H1 (cell line): ENCODE data around the gene PDE4D. TPM values are rescaled to one million over a fixed set of nuclear protein-coding genes. Genes with fewer than 3 reads are reported as not detected.

Source experiments
- CTCF ChIA-PET: fragments of 300-600 bp; sonication (Branson Sonifier 250); formaldehyde crosslinking; loops from one replicate; lab custom pipeline; 2021; ENCODE audit not compliant: partially characterized antibody; lab: Charles Lee
- POLR2A ChIA-PET: fragments of 300-600 bp; sonication (Branson Sonifier 250); formaldehyde crosslinking; loops from one replicate; lab custom pipeline; 2021; ENCODE audit warnings: inconsistent platforms; ENCODE audit not compliant: partially characterized antibody; lab: Charles Lee
- DNase-seq, 2 experiments: peaks; one replicate each; pipeline versions ENCODE4 v3.0.0 to v3.0.0-alpha.2; 2010 to 2022; ENCODE audit warnings: low spot score in 2 of 2, low read depth in 1 of 2, mixed read lengths in 1 of 2
- FAIRE-seq: peaks from 2 replicates; lab custom pipeline; 2011; peaks lifted over from hg19 to GRCh38; lab: Jason Lieb, UNC
- H2AFZ ChIP-seq: 2 replicates; pipeline ENCODE4 v1.8.1; 2012; ENCODE audit warnings: low read length, inconsistent platforms
- H2AK5ac ChIP-seq: 2 replicates; pipeline ENCODE4 v1.6.1; 2013; ENCODE audit warnings: low read depth, low read length
- H2BK120ac ChIP-seq: replicated peaks from 2 replicates; pipeline ENCODE3; 2013; ENCODE audit warnings: low read depth, low read length, inconsistent platforms
- H2BK12ac ChIP-seq: 2 replicates; pipeline ENCODE4 v1.6.1; 2013; ENCODE audit warnings: low read depth, low read length
- H2BK15ac ChIP-seq: 2 replicates; pipeline ENCODE4 v1.6.1; 2013; ENCODE audit warnings: low read length
- H2BK20ac ChIP-seq: 2 replicates; pipeline ENCODE4 v1.6.1; 2013; ENCODE audit warnings: low read length
- H2BK5ac ChIP-seq: 2 replicates; pipeline ENCODE4 v1.6.1; 2013; ENCODE audit warnings: low read depth, low read length
- H3K14ac ChIP-seq: 2 replicates; pipeline ENCODE4 v1.6.1; 2013; ENCODE audit warnings: inconsistent platforms; ENCODE audit not compliant: insufficient read length
- H3K18ac ChIP-seq: 2 replicates; pipeline ENCODE4 v1.6.1; 2013; ENCODE audit warnings: low read length; ENCODE audit errors: extremely low read depth
- H3K23ac ChIP-seq: 2 replicates; pipeline ENCODE4 v1.6.1; 2013; ENCODE audit warnings: inconsistent platforms; ENCODE audit not compliant: insufficient read length
- H3K23me2 ChIP-seq: 2 replicates; pipeline ENCODE4 v1.6.1; 2013; ENCODE audit warnings: low read depth, low read length
- H3K27ac ChIP-seq: 2 replicates; pipeline ENCODE4 v1.6.1; 2011; ENCODE audit warnings: low read depth, low read length, inconsistent platforms
- H3K27me3 ChIP-seq, 4 experiments: replicated peaks in 1 of 4; 1 replicate in 1 of 4; 2 replicates in 3 of 4; pipeline versions ENCODE4 v1.6.1 to v1.8.1; 2011 to 2013; ENCODE audit warnings: low read length in 3 of 4, mild to moderate bottlenecking in 3 of 4, inconsistent platforms in 2 of 4, mixed read lengths in 2 of 4, moderate library complexity in 1 of 4; ENCODE audit not compliant: control insufficient read depth in 3 of 4, insufficient read depth in 3 of 4; ENCODE audit errors: extremely low read depth in 1 of 4
- H3K36me3 ChIP-seq, 4 experiments: 2 replicates each; pipeline versions ENCODE4 v1.6.1 to v1.8.1; 2011 to 2013; ENCODE audit warnings: mild to moderate bottlenecking in 4 of 4, low read length in 3 of 4, moderate library complexity in 2 of 4, control low read depth in 1 of 4, inconsistent platforms in 1 of 4; ENCODE audit not compliant: insufficient read depth in 4 of 4, control insufficient read depth in 2 of 4
- H3K4ac ChIP-seq: replicated peaks from 2 replicates; pipeline ENCODE3; 2013; ENCODE audit warnings: low read length, low read depth, mixed read lengths, inconsistent platforms; ENCODE audit not compliant: insufficient read length
- H3K4me1 ChIP-seq, 4 experiments: replicated peaks in 1 of 4; 1 replicate in 1 of 4; 2 replicates in 3 of 4; pipeline versions ENCODE4 v1.6.1 to v1.8.1; 2011 to 2013; ENCODE audit warnings: low read length in 3 of 4, inconsistent platforms in 2 of 4, mixed read lengths in 1 of 4; ENCODE audit not compliant: insufficient read depth in 4 of 4, control insufficient read depth in 3 of 4
- H3K4me2 ChIP-seq, 2 experiments: 2 replicates each; pipeline versions ENCODE4 v1.6.1 to v1.8.1; 2011 to 2013; ENCODE audit warnings: low read depth in 2 of 2, low read length in 2 of 2, control low read depth in 1 of 2, inconsistent platforms in 1 of 2, mild to moderate bottlenecking in 1 of 2; ENCODE audit not compliant: insufficient read depth in 1 of 2
- H3K4me3 ChIP-seq, 4 experiments: fragments of 200-600, 300-600 bp in 1 of 4; sonication (generic), shearing (Covaris generic), sonication (Bioruptor Twin) in 1 of 4; 2 replicates each; pipeline versions ENCODE4 v1.5.1 to v1.8.1; 2011 to 2016; ENCODE audit warnings: low read length in 4 of 4, low read depth in 3 of 4, control low read depth in 2 of 4, inconsistent platforms in 2 of 4, mild to moderate bottlenecking in 2 of 4, mixed read lengths in 1 of 4, moderate library complexity in 1 of 4; ENCODE audit not compliant: insufficient read depth in 2 of 4; ENCODE audit errors: extremely low read depth in 1 of 4
- H3K56ac ChIP-seq: replicated peaks from 2 replicates; pipeline ENCODE3; 2013; ENCODE audit warnings: low read depth, mild to moderate bottlenecking, mixed read lengths, low read length, inconsistent platforms; ENCODE audit not compliant: insufficient read length
- H3K79me1 ChIP-seq: 2 replicates; pipeline ENCODE4 v1.6.1; 2013; ENCODE audit warnings: low read depth, low read length, control low read depth
- H3K79me2 ChIP-seq, 2 experiments: 2 replicates each; pipeline versions ENCODE4 v1.6.1 to v1.8.1; 2012 to 2013; ENCODE audit warnings: low read length in 2 of 2, mild to moderate bottlenecking in 2 of 2, inconsistent platforms in 1 of 2; ENCODE audit not compliant: insufficient read depth in 2 of 2, control insufficient read depth in 1 of 2
- H3K9ac ChIP-seq, 4 experiments: replicated peaks in 1 of 4; 1 replicate in 1 of 4; 2 replicates in 3 of 4; pipeline versions ENCODE4 v1.6.1 to v1.8.1; 2011 to 2013; ENCODE audit warnings: low read depth in 3 of 4, low read length in 3 of 4, control low read depth in 2 of 4, mild to moderate bottlenecking in 2 of 4, moderate library complexity in 2 of 4, inconsistent platforms in 1 of 4; ENCODE audit errors: extremely low read depth in 1 of 4
- H3K9me3 ChIP-seq, 2 experiments: 2 replicates each; pipeline versions ENCODE4 v1.6.1 to v1.8.1; 2012 to 2013; ENCODE audit warnings: mild to moderate bottlenecking in 2 of 2, moderate library complexity in 2 of 2, control low read depth in 1 of 2, inconsistent platforms in 1 of 2, low read depth in 1 of 2, low read length in 1 of 2, mixed read lengths in 1 of 2; ENCODE audit not compliant: insufficient read depth in 2 of 2
- H4K20me1 ChIP-seq, 2 experiments: replicated peaks in 1 of 2; 2 replicates each; pipeline versions ENCODE3 to v1.8.1; 2011 to 2013; ENCODE audit warnings: inconsistent platforms in 2 of 2, low read length in 2 of 2, mild to moderate bottlenecking in 1 of 2; ENCODE audit not compliant: insufficient read depth in 2 of 2, control insufficient read depth in 1 of 2
- H4K5ac ChIP-seq: 2 replicates; pipeline ENCODE4 v1.6.1; 2013; ENCODE audit warnings: low read length, low read depth, mixed read lengths, inconsistent platforms; ENCODE audit not compliant: insufficient read length
- H4K8ac ChIP-seq: 2 replicates; pipeline ENCODE4 v1.8.0; 2013; ENCODE audit warnings: mild to moderate bottlenecking, moderate library complexity, low read length, inconsistent platforms; ENCODE audit not compliant: insufficient read depth; ENCODE audit errors: extremely low read depth
- H4K91ac ChIP-seq: replicated peaks from 2 replicates; pipeline ENCODE3; 2013; ENCODE audit warnings: low read length, mixed read lengths, inconsistent platforms; ENCODE audit not compliant: insufficient read length
- BACH1 ChIP-seq: IDR thresholded peaks from 2 replicates; pipeline ENCODE4 v1.6.1; 2012; ENCODE audit warnings: low read length, improper control_type of control experiment
- BCL11A ChIP-seq, 2 experiments: IDR thresholded peaks; one replicate each; pipeline ENCODE4 v1.6.1; 2011; ENCODE audit warnings: low read depth in 2 of 2, low read length in 2 of 2, mild to moderate bottlenecking in 2 of 2
- CHD2 ChIP-seq: IDR thresholded peaks from 2 replicates; pipeline ENCODE4 v1.6.1; 2012; ENCODE audit warnings: low read length, improper control_type of control experiment
- EP300 ChIP-seq, 2 experiments: IDR thresholded peaks; 1 replicate in 1 of 2; 2 replicates in 1 of 2; pipeline ENCODE4 v1.6.1; 2011 to 2012; ENCODE audit warnings: low read depth in 2 of 2, low read length in 2 of 2, mild to moderate bottlenecking in 2 of 2, borderline replicate concordance in 1 of 2, inconsistent platforms in 1 of 2, moderate library complexity in 1 of 2
- JUND ChIP-seq: IDR thresholded peaks from 2 replicates; pipeline ENCODE4 v1.6.1; 2011; ENCODE audit warnings: mild to moderate bottlenecking, improper control_type of control experiment, low read length
- KDM5A ChIP-seq: fragments of 200-600 bp; IDR thresholded peaks from 2 replicates; pipeline ENCODE4 v1.7.1; 2012; ENCODE audit warnings: mild to moderate bottlenecking, low read length, inconsistent platforms, mixed read lengths
- MAFK ChIP-seq: IDR thresholded peaks from 2 replicates; pipeline ENCODE4 v1.6.1; 2012; ENCODE audit warnings: low read depth, mild to moderate bottlenecking, improper control_type of control experiment, low read length
- PHF8 ChIP-seq: fragments of 200-600 bp; sonication (generic); conservative IDR thresholded peaks from 2 replicates; pipeline ENCODE4 v1.7.1; 2012; ENCODE audit warnings: low read depth, mild to moderate bottlenecking, inconsistent platforms, low read length, moderate library complexity
- POU5F1 ChIP-seq: IDR thresholded peaks from 2 replicates; pipeline ENCODE4 v1.6.1; 2011; ENCODE audit warnings: low read depth, mild to moderate bottlenecking, low read length, moderate library complexity
- SAP30 ChIP-seq: fragments of 300-600 bp; sonication (generic); IDR thresholded peaks from 2 replicates; pipeline ENCODE4 v1.7.1; 2012; ENCODE audit warnings: low read length, moderate library complexity, mild to moderate bottlenecking, inconsistent platforms; ENCODE audit not compliant: insufficient read depth, insufficient replicate concordance
- SP4 ChIP-seq: IDR thresholded peaks from 2 replicates; pipeline ENCODE4 v1.6.1; 2012; ENCODE audit warnings: low read length, inconsistent platforms
- TAF7 ChIP-seq: optimal IDR thresholded peaks from 2 replicates; pipeline ENCODE3; 2011; ENCODE audit warnings: low read depth, mild to moderate bottlenecking, inconsistent platforms, low read length, moderate library complexity, borderline replicate concordance
- TCF12 ChIP-seq: IDR thresholded peaks from 2 replicates; pipeline ENCODE4 v1.6.1; 2011; ENCODE audit warnings: low read depth, mild to moderate bottlenecking, low read length
- ZNF274 ChIP-seq: IDR thresholded peaks from 2 replicates; pipeline ENCODE4 v1.7.0; 2012; ENCODE audit warnings: low read length, borderline replicate concordance; ENCODE audit errors: extremely low read depth
- WGBS, 2 experiments: shearing (Covaris generic) in 1 of 2; methylation state at CpG; one replicate each; pipeline versions ENCODE4 v1.1.6 to v1.1.7; 2013 to 2015; ENCODE audit warnings: low lambda C conversion rate in 2 of 2, mixed read lengths in 2 of 2, inconsistent platforms in 1 of 2, low coverage in 1 of 2, missing lambda C conversion rate in 1 of 2; ENCODE audit not compliant: insufficient replicate concordance in 2 of 2, insufficient coverage in 1 of 2, insufficient read length in 1 of 2; ENCODE audit errors: extremely low coverage in 1 of 2, missing lambda C conversion rate in 1 of 2; 5-methylcytosine and 5-hydroxymethylcytosine counted together
- polyA plus RNA-seq, 7 experiments: library from polyadenylated mRNA; depleted of rRNA in 3 of 7; stranded (reverse) in 5 of 7; unstranded in 2 of 7; fragments of >200 nt in 5 of 7; fragments of 200-250 nt in 2 of 7; gene quantifications; 1 replicate in 5 of 7; 2 replicates in 1 of 7; 4 replicates in 1 of 7; pipeline versions ENCODE4 v1.2.1 to v1.2.3, GENCODE V29; 2011 to 2013; ENCODE audit warnings: missing spikeins in 2 of 7, mixed read lengths in 2 of 7
- total RNA-seq: library from RNA; stranded (reverse); fragmentation: NEBNext Ultra II Directional; extraction: Animal tissue kit (Norgen Biotek cat#: 25700); gene quantifications from 2 replicates; pipeline ENCODE4 v1.2.1, GENCODE V29; 2021
- TF ChIP-seq, protein P1 (sequence below): IDR thresholded peaks from 2 replicates; pipeline ENCODE4 v1.6.1; 2012; ENCODE audit warnings: inconsistent platforms

The PDE4D gene
- total and polyA plus RNA-seq, 2 of the 8 experiments (the other 6 are each of a cell fraction or from before 2014, with no cell fraction given), result 2.3 to 3.7 TPM

DNA sequence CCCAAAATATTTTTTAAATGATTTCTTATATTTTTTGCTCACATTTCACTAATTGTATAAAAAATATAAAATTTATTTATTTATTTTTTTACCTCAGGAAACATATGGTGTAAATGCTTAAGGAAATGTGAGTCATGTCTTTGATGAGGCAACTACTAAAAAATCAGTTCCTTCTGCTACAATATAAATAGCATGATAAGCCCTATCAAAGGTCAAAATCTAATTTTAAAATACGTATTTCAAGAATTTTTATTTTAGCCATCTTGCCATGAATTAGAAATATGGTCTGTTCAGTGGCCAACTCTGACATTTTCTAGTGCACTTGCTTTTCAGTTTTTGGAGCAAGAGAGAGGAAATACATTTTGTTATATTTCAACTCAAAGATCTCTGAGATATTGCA lies 50.5 kb downstream of the PDE4D start:
- no peak for DNase-seq
- Histone ChIP-seq H2BK15ac (no peak overlapping the region), H2BK120ac (no peak overlapping the region), H4K5ac (no peak overlapping the region), H3K23me2 (no peaks in the 10 kb centered on the region), H2AFZ (no peak overlapping the region), H3K4ac (no peak overlapping the region), H2AK5ac (no peak overlapping the region), H3K23ac (no peak overlapping the region), H3K36me3 (no peaks in the 10 kb centered on the region), H4K8ac (no peak overlapping the region), H2BK12ac (no peak overlapping the region), H3K4me2 (no peak overlapping the region), H3K4me3 (no peak overlapping the region), H4K20me1 (no peaks in the 10 kb centered on the region), H3K56ac (no peak overlapping the region), H3K18ac (no peak overlapping the region), H3K79me2 (no peaks in the 10 kb centered on the region), H3K9ac (no peak overlapping the region), H3K27ac (no peak overlapping the region), H4K91ac (no peak overlapping the region), H3K27me3 (no peaks in the 10 kb centered on the region), H3K14ac (no peak overlapping the region), H3K9me3 (no peaks in the 10 kb centered on the region), H2BK5ac (no peak overlapping the region), H3K4me1 (no peaks in the 10 kb centered on the region), H3K79me1 (no peaks in the 10 kb centered on the region), H2BK20ac (no peak overlapping the region)
- CTCF ChIA-PET, result interaction anchor here (1.0 to 1.2 kb wide), 2 partner anchors 12 to 33 kb away, joined by 4 read pairs; no protein-coding TSS in a partner anchor
- POLR2A ChIA-PET, result no interaction called here
- WGBS, 2 experiments, result 88% methylated on average over 1 of the region's 1 CpG; no CpG with 5 or more reads in 1 of the 2 experiments
- FAIRE-seq, result no peak
- TF ChIP-seq TCF12 (no peak), PHF8 (no peak), EP300 (IDR thresholded peaks at IDR 0.05; ENCODE audit: borderline replicate concordance in 1 of 2, low read depth in 2 of 2, low read length in 2 of 2) (no peak), SAP30 (no peak), POU5F1 (no peak), TAF7 (no peak), MAFK (no peak), JUND (no peak), SP4 (no peak), BCL11A (IDR thresholded peaks at IDR 0.05; ENCODE audit: low read depth in 2 of 2, low read length in 2 of 2) (no peak), CHD2 (no peak), BACH1 (no peak), KDM5A (no peak), ZNF274 (no peak)
- TF ChIP-seq, protein P1, sequence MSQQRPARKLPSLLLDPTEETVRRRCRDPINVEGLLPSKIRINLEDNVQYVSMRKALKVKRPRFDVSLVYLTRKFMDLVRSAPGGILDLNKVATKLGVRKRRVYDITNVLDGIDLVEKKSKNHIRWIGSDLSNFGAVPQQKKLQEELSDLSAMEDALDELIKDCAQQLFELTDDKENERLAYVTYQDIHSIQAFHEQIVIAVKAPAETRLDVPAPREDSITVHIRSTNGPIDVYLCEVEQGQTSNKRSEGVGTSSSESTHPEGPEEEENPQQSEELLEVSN, result no peak
